GM19455 (cell line): Measurements from ENCODE around the gene OLIG3.

ENCODE experiments used
- ATAC-seq: cut with Tn5 transposase; IDR thresholded peaks from one replicate; pipeline ENCODE4 v1.9.1; 2021; ENCODE audit not compliant: unreplicated experiment

The OLIG3 gene

DNA sequence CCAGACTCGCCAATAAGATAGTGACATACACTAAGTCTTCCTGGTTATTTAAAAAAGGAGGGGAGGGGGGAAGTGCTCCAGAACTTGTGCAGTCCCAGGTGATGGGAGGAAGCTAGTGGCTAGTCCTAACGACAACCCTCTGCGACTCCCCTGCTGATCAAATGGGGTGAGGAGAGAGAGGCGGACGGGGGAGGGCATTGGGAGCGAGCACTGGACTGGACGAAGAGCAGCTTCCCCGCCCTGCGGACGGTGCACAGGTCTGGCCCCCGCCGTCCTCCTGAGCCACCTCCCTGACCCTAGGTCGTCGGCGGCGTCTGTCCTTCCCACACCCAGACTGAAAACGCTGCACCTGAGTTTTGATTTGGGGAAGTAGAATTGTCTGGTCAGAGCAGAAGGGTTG is 2.2 kb upstream of the OLIG3 start:
- no peak for ATAC-seq

DNA sequence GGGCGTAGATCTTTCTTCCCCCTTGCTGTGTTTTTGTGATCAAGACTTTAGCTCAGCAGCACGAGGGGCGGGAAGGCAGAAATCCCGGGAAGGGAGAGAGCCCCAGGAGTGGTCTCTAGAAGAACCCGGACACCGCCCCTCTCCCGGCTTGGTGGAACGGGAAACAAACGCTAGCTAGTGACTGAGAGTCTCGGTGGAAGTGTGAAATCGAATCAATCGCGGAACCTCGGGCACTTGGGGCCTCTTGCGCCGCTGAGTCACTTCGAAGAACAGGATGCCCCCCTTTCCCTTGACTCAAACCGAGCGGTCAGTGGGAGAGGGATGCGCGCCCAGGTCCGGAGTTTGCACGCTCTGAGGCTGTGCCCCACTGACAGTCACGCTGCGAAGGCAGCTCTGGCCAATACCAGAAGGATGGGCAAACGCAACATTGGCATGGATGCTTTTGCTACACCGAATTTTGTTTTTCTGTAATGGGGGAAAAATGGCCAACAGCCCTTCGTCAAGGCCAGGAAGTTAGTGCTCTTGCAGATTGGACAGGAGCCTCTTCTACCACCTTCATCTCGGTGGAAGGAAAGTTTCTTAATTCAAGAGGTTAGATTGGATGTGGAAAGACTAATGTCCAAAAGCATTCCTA is 1.6 kb upstream of the OLIG3 start:
- no peak for ATAC-seq

- ATAC-seq = no peak
Measured at GRCh38 chr6:137494988-137495702, 951 bp upstream of the OLIG3 start.

GRCh38 chr6:137493218-137494038 is 766 bp downstream of the OLIG3 start:
- no peak for ATAC-seq

- ATAC-seq = no peak
Measured at GRCh38 chr6:137492289-137493217, 1.6 kb downstream of the OLIG3 start.

DNA sequence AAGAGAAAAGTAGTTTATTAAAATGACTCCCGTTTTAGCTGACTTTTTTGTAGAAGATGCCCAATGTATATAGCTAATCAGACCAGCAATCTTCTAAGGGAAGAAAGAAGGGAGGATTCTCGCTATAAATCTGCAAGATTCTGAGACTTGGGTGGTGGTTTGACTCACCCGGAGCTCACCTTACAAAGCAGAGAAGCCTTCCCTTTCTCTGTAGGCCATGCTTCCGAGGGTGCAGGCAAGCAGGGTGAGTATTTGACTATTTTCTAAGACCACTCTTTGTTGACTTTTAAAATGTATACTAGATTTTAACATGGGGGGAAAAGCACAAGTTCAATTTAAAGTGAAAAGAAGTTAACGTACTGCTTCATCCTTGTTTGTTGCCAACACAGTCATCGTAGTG is 2.7 kb downstream of the OLIG3 start:
- no peak for ATAC-seq

- no peak for ATAC-seq
Measured at GRCh38 chr6:137490961-137491360, 3.2 kb downstream of the OLIG3 start.

DNA sequence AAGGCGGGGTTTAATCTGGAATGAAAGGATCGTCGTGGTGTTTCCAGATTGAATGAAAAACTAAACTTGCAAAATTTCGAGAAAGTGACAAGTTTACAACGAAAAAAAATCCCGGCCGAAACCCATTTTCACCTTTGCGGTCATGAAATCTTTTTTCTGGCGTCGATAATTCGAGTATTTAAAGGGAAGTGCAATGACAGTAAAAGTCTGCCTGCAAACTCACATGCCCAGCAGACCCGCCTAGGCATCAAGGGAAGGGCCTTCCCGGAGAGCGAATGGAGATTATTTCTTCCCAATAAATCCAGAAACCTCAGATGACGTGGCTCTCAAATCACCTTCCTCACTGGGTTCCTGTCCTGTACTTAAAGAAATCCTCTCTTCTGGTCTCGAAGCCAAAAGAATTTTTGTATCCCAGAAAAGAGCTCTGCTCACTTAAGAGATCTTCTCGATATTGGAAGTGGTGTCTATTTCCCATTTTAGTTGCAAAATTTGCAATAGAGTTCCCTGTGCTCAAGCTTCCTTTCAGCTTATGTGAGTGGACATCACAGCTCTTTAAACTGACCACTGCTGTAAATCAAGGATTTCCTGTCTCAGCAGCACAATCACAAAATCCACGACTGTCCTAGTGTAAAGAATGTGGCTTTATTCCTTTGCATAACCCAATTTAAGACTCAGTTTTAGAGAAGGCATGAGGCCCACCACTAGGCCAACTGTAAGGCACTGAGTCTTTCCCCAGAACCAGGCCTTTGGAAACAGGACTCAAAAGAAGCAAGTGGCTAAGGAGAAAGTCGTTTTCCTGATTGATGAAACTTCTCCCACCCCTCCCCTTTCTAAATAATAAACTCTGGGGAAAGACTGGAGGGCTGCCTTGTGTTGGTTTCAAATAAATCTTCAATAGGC is 3.9 kb downstream of the OLIG3 start:
- no peak for ATAC-seq

DNA sequence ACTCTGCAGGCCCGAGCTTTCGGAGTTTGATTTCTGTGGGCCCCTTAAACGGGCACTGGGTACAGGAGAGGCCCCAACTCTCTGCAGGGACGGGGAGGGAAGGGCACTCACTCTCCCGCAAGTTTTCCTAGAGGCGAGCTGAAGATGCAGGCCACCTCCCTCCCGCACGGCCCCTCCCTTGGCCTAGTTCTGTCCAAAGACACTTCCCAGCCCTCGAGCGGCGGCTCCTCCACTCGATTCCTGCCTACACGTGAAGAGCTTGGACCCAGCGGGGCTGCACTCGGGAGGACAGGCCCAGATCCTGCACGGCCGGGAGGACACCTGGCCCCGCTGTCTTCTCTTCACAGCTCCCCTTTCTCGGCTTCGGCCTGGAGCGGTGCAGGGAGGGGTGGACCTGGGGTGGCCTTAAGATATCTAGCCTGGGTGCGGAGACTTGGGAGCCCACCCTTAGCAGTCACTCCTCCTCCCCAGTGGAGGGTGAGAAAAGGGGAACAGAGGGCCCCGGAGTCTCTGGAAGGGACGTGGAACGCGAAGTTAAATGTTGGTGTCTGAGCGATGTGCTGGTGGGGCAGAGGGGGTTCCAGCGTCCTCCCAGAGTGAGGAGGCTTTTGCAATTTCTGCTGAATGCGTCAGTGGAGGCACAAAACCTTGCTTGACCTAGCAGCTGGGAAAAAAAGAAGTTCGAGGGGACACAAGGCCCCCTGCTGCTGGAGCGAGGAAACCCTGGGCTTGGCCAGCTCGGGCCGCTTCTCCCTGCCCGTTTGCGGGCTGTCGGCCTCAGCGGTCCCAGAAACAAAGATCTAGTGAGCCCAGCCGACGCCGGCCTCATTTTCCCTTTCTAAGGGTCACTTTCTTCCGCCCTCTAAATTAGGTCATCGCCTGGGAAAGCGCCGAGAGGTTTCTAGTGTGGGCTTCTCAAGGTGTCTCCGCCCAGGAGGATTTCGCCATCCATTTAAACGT is 4.9 kb downstream of the OLIG3 start:
- no peak for ATAC-seq

GRCh38 chr6:137488150-137489045 is 5.8 kb downstream of the OLIG3 start:
- no peak for ATAC-seq

DNA sequence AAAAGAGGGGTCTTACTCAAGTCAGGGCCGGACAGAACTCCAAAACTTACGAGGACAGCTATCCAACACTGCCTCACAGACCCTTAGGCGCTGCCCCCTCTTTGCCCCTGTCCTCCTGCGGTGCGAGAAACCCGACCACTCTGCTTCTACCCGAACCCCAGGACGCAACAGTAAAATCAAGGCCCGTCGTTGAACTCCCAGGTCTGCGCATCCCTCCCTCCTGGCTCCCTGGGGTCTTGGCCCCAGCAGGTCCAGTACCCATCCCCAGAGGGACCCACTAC is 6.4 kb downstream of the OLIG3 start:
- no peak for ATAC-seq

GRCh38 chr6:137487181-137487868 is 6.9 kb downstream of the OLIG3 start:
- ATAC-seq = no peak

DNA sequence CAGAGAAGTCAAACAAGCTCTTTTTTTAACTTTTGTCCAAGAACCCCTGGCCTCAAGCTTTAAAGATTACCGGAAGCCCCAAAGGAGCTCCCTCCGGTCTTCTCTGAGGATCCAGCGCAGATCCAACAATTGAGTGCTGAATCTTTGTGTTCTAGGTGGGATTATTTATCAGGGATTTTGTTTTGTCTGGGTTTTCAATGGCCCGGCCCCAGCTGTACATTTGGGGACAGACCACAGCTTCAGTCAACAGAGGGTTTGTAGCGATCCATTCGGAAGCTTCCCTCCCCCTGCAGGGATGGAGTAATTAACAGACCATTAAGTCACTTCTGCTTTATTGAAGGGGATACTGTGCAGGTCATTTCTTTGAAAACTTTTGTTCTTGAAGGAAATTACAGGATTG is 7.8 kb downstream of the OLIG3 start:
- ATAC-seq = no peak

- no peak for ATAC-seq
Measured at GRCh38 chr6:137480431-137480830, 13.8 kb downstream of the OLIG3 start.

DNA sequence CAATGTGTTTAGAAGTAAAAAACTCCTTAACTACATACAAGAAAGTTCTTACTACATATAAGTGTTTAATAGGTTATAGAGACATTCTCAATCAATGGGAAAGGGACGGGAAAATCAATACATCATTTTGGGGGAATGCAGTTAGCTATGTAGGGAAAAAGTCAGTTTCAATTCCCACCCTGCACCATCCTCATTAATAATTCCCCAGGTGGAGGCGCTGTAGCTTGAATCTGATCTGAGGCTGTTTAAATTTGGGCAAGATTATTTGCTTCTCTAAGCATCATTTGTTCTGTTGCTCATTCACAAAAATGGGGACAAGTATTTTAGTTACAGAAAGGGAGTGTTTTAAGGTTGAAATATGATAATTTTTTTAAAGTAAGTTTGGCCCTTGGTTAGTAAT is 19.1 kb downstream of the OLIG3 start:
- no peak for ATAC-seq

DNA sequence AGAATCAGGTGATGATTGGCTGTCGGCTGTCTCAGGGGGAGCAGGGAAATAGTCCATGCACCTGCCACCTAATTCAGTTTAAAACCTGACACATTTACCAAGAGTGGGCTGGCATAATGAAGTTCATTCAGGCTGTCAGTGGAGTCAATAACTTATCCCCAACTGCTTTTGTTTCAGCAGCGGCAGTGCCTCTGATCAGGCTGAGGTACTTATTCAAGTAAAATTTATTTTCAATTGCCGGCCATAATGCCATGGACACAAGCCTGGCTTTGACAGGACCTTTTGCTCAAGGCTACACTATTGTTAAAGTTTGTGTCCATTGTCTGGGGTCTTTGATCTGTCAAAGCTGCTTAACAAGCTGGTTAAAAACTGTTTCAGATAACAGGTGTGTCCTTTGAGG is 20.6 kb downstream of the OLIG3 start:
- no peak for ATAC-seq

DNA sequence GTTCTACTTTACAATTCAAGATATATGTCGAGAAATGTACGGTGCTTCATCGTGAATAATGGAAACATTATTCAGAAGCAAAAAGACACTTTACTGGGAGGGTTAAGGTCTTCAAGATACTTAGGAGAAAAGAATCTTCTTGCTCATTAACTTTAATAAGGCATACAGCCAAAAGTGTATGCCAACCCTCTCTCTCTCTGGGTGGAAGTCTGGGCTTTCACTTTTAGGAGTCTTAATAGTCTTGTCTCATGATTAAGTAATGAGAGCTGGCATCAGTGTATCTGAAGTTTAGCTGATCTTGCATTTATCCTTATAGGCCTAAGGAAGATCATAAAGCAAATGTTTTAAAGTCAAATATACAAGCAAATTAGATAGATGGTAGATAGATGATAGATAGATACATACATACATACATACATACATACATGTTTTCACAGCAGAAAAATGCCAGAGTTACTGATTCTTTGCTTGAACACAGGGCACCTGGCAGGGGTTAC is 21.5 kb downstream of the OLIG3 start:
- no peak for ATAC-seq
